IMR-90 (cell line): ENCODE measurements around the gene TMEM117. TPM values are rescaled to one million over a fixed set of nuclear protein-coding genes. Genes with fewer than 3 reads are reported as not detected.
"Not testable (repeated sequence)": the region's sequence is repeated elsewhere in the genome, so short reads cannot be mapped to it uniquely, and the experiment has no call there.

ENCODE experiments used
- ATAC-seq: fragments of 200-7000 bp; cut with Tn5 transposase; 2 replicates; pipeline ENCODE4 v1.9.1; 2020; ENCODE audit warnings: low read depth, mild to moderate bottlenecking, moderate library complexity
- BruUV-seq: library from RNA; stranded (reverse); fragments of 400-500 nt; replicated peaks from 2 replicates; lab custom pipeline; 2021; lab: Mats Ljungman, UMichigan
- CTCF ChIA-PET: fragments of 300-600 bp; formaldehyde crosslinking; extraction: SDS; loops from one replicate; lab custom pipeline; 2021; ENCODE audit warnings: antibody characterized with exemption; lab: Yijun Ruan, JAX
- POLR2A ChIA-PET: fragments of 300-600 bp; sonication (Branson Sonifier 250); formaldehyde crosslinking; loops from one replicate; lab custom pipeline; 2022; ENCODE audit warnings: antibody characterized with exemption; ENCODE audit not compliant: unreplicated experiment; lab: Charles Lee
- DNase-seq: peaks from one replicate; pipeline ENCODE4 v3.0.0; 2013
- H2AFZ ChIP-seq: replicated peaks from 2 replicates; pipeline ENCODE3; 2013; ENCODE audit warnings: low read length, mild to moderate bottlenecking; ENCODE audit not compliant: poor library complexity
- H2AK5ac ChIP-seq: 2 replicates; pipeline ENCODE4 v1.6.1; 2013; ENCODE audit warnings: low read depth, low read length, inconsistent platforms
- H2AK9ac ChIP-seq: replicated peaks from 2 replicates; pipeline ENCODE3; 2013; ENCODE audit warnings: mild to moderate bottlenecking, low read depth, low read length, moderate library complexity; ENCODE audit not compliant: poor library complexity
- H2BK120ac ChIP-seq: 2 replicates; pipeline ENCODE4 v1.6.1; 2013; ENCODE audit warnings: low read depth, low read length, inconsistent platforms
- H2BK15ac ChIP-seq: 3 replicates; pipeline ENCODE4 v1.6.1; 2013; ENCODE audit warnings: low read depth, low read length, inconsistent platforms
- H2BK20ac ChIP-seq: 2 replicates; pipeline ENCODE4 v1.6.1; 2013; ENCODE audit warnings: low read depth, mild to moderate bottlenecking, inconsistent platforms, low read length, moderate library complexity
- H2BK5ac ChIP-seq: 2 replicates; pipeline ENCODE4 v1.6.1; 2013; ENCODE audit warnings: mild to moderate bottlenecking, low read depth, low read length, inconsistent platforms; ENCODE audit not compliant: poor library complexity, severe bottlenecking
- H3K14ac ChIP-seq: replicated peaks from 2 replicates; pipeline ENCODE4 v1.6.1; 2013; ENCODE audit warnings: low read depth, low read length, inconsistent platforms
- H3K18ac ChIP-seq: 2 replicates; pipeline ENCODE4 v1.6.1; 2013; ENCODE audit warnings: low read depth, low read length, control low read depth
- H3K23ac ChIP-seq: 2 replicates; pipeline ENCODE4 v1.6.1; 2013; ENCODE audit warnings: low read depth, low read length, inconsistent platforms
- H3K27ac ChIP-seq: 2 replicates; pipeline ENCODE4 v1.5.1; 2013; ENCODE audit warnings: mild to moderate bottlenecking, control low read depth, low read length; ENCODE audit not compliant: insufficient read depth
- H3K27me3 ChIP-seq: 2 replicates; pipeline ENCODE4 v1.6.1; 2013; ENCODE audit warnings: low read length; ENCODE audit not compliant: control insufficient read depth, insufficient read depth
- H3K36me3 ChIP-seq: 2 replicates; pipeline ENCODE4 v1.6.1; 2013; ENCODE audit warnings: low read length, mixed read lengths; ENCODE audit not compliant: control insufficient read depth, insufficient read depth
- H3K4ac ChIP-seq: 2 replicates; pipeline ENCODE4 v1.6.1; 2013; ENCODE audit warnings: low read depth, low read length, inconsistent platforms
- H3K4me1 ChIP-seq: 2 replicates; pipeline ENCODE4 v1.6.1; 2013; ENCODE audit warnings: low read length, mixed read lengths; ENCODE audit not compliant: control insufficient read depth, insufficient read depth
- H3K4me2 ChIP-seq: 2 replicates; pipeline ENCODE4 v1.6.1; 2013; ENCODE audit warnings: low read depth, mild to moderate bottlenecking, control low read depth, low read length, moderate library complexity
- H3K4me3 ChIP-seq: 2 replicates; pipeline ENCODE4 v1.5.1; 2013; ENCODE audit warnings: low read depth, mild to moderate bottlenecking, control low read depth, low read length, moderate library complexity; ENCODE audit not compliant: insufficient read depth
- H3K56ac ChIP-seq: 2 replicates; pipeline ENCODE4 v1.6.1; 2013; ENCODE audit warnings: low read length, inconsistent platforms; ENCODE audit not compliant: insufficient read depth; ENCODE audit errors: extremely low read depth
- H3K79me1 ChIP-seq, 2 experiments: 2 replicates each; pipeline ENCODE4 v1.6.1; 2013; ENCODE audit warnings: low read length in 2 of 2, inconsistent platforms in 1 of 2, low read depth in 1 of 2
- H3K9ac ChIP-seq: 2 replicates; pipeline ENCODE4 v1.6.1; 2013; ENCODE audit warnings: low read depth, low read length, control low read depth
- H3K9me1 ChIP-seq: 2 replicates; pipeline ENCODE4 v1.6.1; 2013; ENCODE audit warnings: low read length, inconsistent platforms; ENCODE audit not compliant: insufficient read depth
- H3K9me3 ChIP-seq: 2 replicates; pipeline ENCODE4 v1.6.1; 2013; ENCODE audit warnings: low read length; ENCODE audit not compliant: control insufficient read depth, insufficient read depth
- H4K20me1 ChIP-seq: 2 replicates; pipeline ENCODE4 v1.6.1; 2013; ENCODE audit warnings: low read length, inconsistent platforms; ENCODE audit not compliant: insufficient read depth
- H4K5ac ChIP-seq: 2 replicates; pipeline ENCODE4 v1.6.1; 2013; ENCODE audit warnings: mild to moderate bottlenecking, low read depth, low read length, control low read depth
- H4K8ac ChIP-seq, 2 experiments: 2 replicates each; pipeline ENCODE4 v1.6.1; 2013; ENCODE audit warnings: low read depth in 2 of 2, low read length in 2 of 2, control low read depth in 1 of 2, inconsistent platforms in 1 of 2
- H4K91ac ChIP-seq: 2 replicates; pipeline ENCODE4 v1.6.1; 2013; ENCODE audit warnings: low read depth, low read length, inconsistent platforms; ENCODE audit not compliant: insufficient read depth
- WGBS, 2 experiments: methylation state at CpG; one replicate each; pipeline versions ENCODE4 v1.1.5 to v1.1.7; 2013; ENCODE audit warnings: missing lambda C conversion rate in 2 of 2; ENCODE audit not compliant: insufficient read length in 1 of 2; ENCODE audit errors: extremely low coverage in 2 of 2; 5-methylcytosine and 5-hydroxymethylcytosine counted together
- dilution Hi-C: fragments of 300-500 bp; cut with HindIII; formaldehyde crosslinking; loops from one replicate; pipeline ENCODE4 v1.14.3; 2018; ENCODE audit warnings: low sequenced_read_pairs; ENCODE audit not compliant: unreplicated experiment
- in situ Hi-C: fragments of 300-500 bp; cut with MboI; formaldehyde crosslinking; loops from 3 replicates; pipeline ENCODE4 v1.14.3; 2019; ENCODE audit warnings: low sequenced_read_pairs, inconsistent platforms, mixed read lengths
- intact Hi-C: fragments of 100-400 bp; cut with micrococcal nuclease; formaldehyde crosslinking; loops from 2 replicates; pipeline ENCODE4 v1.10.0; 2022
- polyA plus RNA-seq, 3 experiments: library from polyadenylated mRNA; depleted of rRNA; stranded (reverse); fragments of >200 nt; gene quantifications; 2 replicates each; pipeline ENCODE4 v1.2.3, GENCODE V29; 2012; ENCODE audit warnings: low replicate concordance in 1 of 3
- total RNA-seq: library from RNA; depleted of rRNA; stranded (reverse); fragments of >200 nt; gene quantifications from 2 replicates; pipeline ENCODE4 v1.2.3, GENCODE V29; 2012

The TMEM117 gene
- total and polyA plus RNA-seq, 2 of the 4 experiments (the other 2 are of a cell fraction): 8.7 to 21.0 TPM

DNA sequence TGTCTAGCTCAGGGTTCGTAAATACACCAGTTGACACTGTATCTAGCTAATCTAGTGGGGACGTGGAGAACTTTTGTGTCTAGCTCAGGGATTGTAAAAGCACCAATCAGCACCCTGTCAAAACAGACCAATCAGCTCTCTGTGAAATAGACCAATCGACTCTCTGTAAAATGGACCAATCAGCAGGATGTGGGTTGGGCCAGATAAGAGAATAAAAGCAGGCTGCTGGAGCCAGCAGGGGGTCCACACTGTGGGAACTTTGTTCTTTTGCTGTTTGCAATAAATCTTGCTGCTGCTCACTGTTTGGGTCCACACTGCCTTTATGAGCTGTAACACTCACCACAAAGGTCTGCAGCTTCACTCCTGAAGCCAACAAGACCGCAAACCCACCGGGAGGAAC, 28.7 kb downstream of the TMEM117 start:
- H2BK20ac ChIP-seq, H2AK9ac ChIP-seq, H3K4ac ChIP-seq, H3K18ac ChIP-seq, H2AFZ ChIP-seq, H3K4me1 ChIP-seq, H2BK15ac ChIP-seq, H2BK120ac ChIP-seq, intact Hi-C loops, H3K9me3 ChIP-seq, H3K4me3 ChIP-seq, H3K23ac ChIP-seq, H2BK5ac ChIP-seq, H3K27me3 ChIP-seq, ATAC-seq, H4K91ac ChIP-seq, H4K5ac ChIP-seq, H3K36me3 ChIP-seq, DNase-seq, H3K4me2 ChIP-seq, dilution Hi-C loops, H3K9ac ChIP-seq, H4K20me1 ChIP-seq, H3K56ac ChIP-seq, H3K79me1 ChIP-seq, H3K27ac ChIP-seq, H2AK5ac ChIP-seq, H4K8ac ChIP-seq, in situ Hi-C loops, BruUV-seq, H3K9me1 ChIP-seq, H3K14ac ChIP-seq: not testable (repeated sequence)
- WGBS, 2 experiments: 100% methylated on average over 2 of the region's 5 CpGs; no CpG with 5 or more reads in 1 of the 2 experiments
- CTCF ChIA-PET: interaction anchor here (0.6 kb wide), 1 partner anchor 428 kb away, joined by 3 read pairs; no protein-coding TSS in a partner anchor
- POLR2A ChIA-PET: interaction anchor here (0.7 kb wide), 1 partner anchor 16 kb away, joined by 3 read pairs; no protein-coding TSS in a partner anchor
